Measurements from ENCODE around the gene PAM16. TPM values are rescaled to one million over a fixed set of nuclear protein-coding genes. Genes with fewer than 3 reads are reported as not detected.
A peak's percentile ranks its signal among the peaks of the same experiment; 100 is the strongest.
"Not testable (repeated sequence)": the region's sequence is repeated elsewhere in the genome, so short reads cannot be mapped to it uniquely, and the experiment has no call there.

PAM16 gene
- total RNA-seq = 67.3 TPM
- long read RNA-seq, transcript PAM16-201 (5 exons, 587 nt) = major isoform, 32 of 37 reads
- long read RNA-seq, partial matches to known transcripts = 0 of 37 reads
- long read RNA-seq, other reads (novel, unspliced or antisense) = 2 of 37 reads

GRCh38 chr16:4350787-4351659, at the start of gene PAM16:
Gene PAM16, minus strand, starts transcription at chr16:4351321. Its CDS starts 87 bp downstream, at chr16:4351234.
- intact Hi-C loops (cut with micrococcal nuclease) = no loop called here
- Histone ChIP-seq H3K4me3 (peak within 1 kb of the TSS; percentile 86), H3K4me1 (peaks cover 43% of the 10 kb centered on the region), H3K36me3 (peaks cover 5% of the 10 kb centered on the region), H3K27ac (replicated peaks) (peak within 1 kb of the TSS; percentile 93), H3K27me3 (ENCODE audit: low read depth) (no peaks in the 10 kb centered on the region), H3K9me3 (replicated peaks) (no peaks in the 10 kb centered on the region)
- TF ChIP-seq, protein P1, sequence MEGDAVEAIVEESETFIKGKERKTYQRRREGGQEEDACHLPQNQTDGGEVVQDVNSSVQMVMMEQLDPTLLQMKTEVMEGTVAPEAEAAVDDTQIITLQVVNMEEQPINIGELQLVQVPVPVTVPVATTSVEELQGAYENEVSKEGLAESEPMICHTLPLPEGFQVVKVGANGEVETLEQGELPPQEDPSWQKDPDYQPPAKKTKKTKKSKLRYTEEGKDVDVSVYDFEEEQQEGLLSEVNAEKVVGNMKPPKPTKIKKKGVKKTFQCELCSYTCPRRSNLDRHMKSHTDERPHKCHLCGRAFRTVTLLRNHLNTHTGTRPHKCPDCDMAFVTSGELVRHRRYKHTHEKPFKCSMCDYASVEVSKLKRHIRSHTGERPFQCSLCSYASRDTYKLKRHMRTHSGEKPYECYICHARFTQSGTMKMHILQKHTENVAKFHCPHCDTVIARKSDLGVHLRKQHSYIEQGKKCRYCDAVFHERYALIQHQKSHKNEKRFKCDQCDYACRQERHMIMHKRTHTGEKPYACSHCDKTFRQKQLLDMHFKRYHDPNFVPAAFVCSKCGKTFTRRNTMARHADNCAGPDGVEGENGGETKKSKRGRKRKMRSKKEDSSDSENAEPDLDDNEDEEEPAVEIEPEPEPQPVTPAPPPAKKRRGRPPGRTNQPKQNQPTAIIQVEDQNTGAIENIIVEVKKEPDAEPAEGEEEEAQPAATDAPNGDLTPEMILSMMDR (IDR thresholded peaks at IDR 0.05; ENCODE audit: borderline replicate concordance) = peak; percentile 21
- DNase-seq = peak; percentile 98

GRCh38 chr16:4399001-4399730, 48.0 kb upstream of the PAM16 start:
- H3K4me1 ChIP-seq = peaks cover 6% of the 10 kb centered on the region
- H3K36me3 ChIP-seq = peaks cover 25% of the 10 kb centered on the region
- H3K27me3 ChIP-seq (ENCODE audit: low read depth) = no peaks in the 10 kb centered on the region
- H3K4me3 ChIP-seq = no peak overlapping the region
- H3K27ac ChIP-seq (replicated peaks) = no peak overlapping the region
- TF ChIP-seq, protein P1 (IDR thresholded peaks at IDR 0.05; ENCODE audit: borderline replicate concordance) = no peak
- intact Hi-C loops (cut with micrococcal nuclease) = no loop called here
- H3K9me3 ChIP-seq (replicated peaks) = no peaks in the 10 kb centered on the region
- DNase-seq = no peak

DNA sequence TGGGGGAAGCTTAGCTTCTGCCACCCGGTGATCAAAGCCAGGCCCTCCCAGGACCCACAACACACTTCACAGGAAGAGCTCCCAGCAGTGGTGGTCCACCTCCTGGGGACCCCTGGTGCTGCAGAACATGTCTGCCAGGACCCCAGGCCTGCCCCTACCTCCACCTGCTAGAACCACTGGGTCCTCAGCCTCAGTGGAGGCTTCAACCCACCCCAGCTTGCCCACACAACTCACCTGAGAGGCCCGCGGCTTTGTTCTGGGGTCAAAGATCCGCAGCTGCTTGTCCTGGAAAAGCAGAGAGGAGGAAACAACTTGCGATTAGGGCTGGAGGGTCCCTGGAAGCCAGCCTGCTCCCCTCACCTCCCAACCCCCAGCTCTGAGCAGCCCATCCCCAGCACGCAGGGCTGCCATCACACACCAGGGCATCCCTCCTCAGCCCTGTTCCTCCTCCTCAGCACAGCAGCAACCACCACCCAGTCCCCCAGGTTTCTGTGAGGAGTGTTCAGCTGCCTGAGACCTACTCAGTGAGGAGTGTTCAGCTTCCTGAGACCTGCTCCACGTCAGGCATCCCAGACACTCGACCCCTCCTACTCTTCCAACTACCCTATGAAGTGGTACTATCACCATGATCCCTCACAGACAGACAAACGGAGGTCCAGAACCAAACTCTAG, 44.1 kb upstream of the PAM16 start:
- TF ChIP-seq, protein P1 (IDR thresholded peaks at IDR 0.05; ENCODE audit: borderline replicate concordance) = no peak
- intact Hi-C loops (cut with micrococcal nuclease) = no loop called here
- H3K36me3 ChIP-seq = peaks cover 20% of the 10 kb centered on the region
- no peaks in the 10 kb centered on the region for H3K9me3 ChIP-seq (replicated peaks)
- no peak for DNase-seq
- no peak overlapping the region for H3K4me3 ChIP-seq
- H3K27me3 ChIP-seq (ENCODE audit: low read depth) = no peaks in the 10 kb centered on the region
- peaks cover 26% of the 10 kb centered on the region for H3K4me1 ChIP-seq
- H3K27ac ChIP-seq (replicated peaks) = no peak overlapping the region

GRCh38 chr16:4393850-4394249, 42.7 kb upstream of the PAM16 start:
- peaks cover 17% of the 10 kb centered on the region for H3K36me3 ChIP-seq
- intact Hi-C loops (cut with micrococcal nuclease); DNase-seq: not testable (repeated sequence)

DNA sequence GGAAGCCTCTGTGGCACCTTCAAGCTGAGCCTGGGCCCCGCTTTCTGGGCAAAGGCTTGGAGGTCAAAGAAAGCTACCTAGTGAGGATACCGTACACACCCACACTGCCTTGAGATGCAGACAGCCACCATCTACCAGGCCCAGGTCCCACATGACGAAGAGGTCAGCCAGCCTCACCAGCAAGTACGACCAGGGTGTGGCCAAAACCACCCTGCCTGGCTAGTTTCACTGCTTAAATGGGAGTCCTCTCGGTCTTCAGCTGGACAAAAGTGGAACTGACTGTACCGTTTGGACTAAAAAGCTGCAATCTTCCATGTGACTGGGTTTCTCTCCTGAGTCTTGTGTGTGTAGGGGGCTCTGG, 42.1 kb upstream of the PAM16 start:
- Histone ChIP-seq H3K9me3 (replicated peaks) (no peaks in the 10 kb centered on the region), H3K36me3 (peaks cover 13% of the 10 kb centered on the region), H3K4me1 (peaks cover 46% of the 10 kb centered on the region), H3K27ac (replicated peaks) (peak overlapping the region; percentile 63), H3K4me3 (no peak overlapping the region), H3K27me3 (ENCODE audit: low read depth) (no peaks in the 10 kb centered on the region)
- TF ChIP-seq, protein P1 (IDR thresholded peaks at IDR 0.05; ENCODE audit: borderline replicate concordance) = no peak
- intact Hi-C loops (cut with micrococcal nuclease) = no loop called here
- DNase-seq = no peak

More at GRCh38 chr16:4393850-4394249, 42.7 kb upstream of the PAM16 start:
- Histone ChIP-seq H3K27ac (replicated peaks) (peak overlapping the region; percentile 63), H3K4me1 (peaks cover 40% of the 10 kb centered on the region)
- H3K9me3 ChIP-seq (replicated peaks); H3K4me3 ChIP-seq; H3K27me3 ChIP-seq (ENCODE audit: low read depth): not testable (repeated sequence)

Measured in left ventricle myocardium inferior (tissue), 1 donor.